ENCODE data around the gene MKNK2.

DNA sequence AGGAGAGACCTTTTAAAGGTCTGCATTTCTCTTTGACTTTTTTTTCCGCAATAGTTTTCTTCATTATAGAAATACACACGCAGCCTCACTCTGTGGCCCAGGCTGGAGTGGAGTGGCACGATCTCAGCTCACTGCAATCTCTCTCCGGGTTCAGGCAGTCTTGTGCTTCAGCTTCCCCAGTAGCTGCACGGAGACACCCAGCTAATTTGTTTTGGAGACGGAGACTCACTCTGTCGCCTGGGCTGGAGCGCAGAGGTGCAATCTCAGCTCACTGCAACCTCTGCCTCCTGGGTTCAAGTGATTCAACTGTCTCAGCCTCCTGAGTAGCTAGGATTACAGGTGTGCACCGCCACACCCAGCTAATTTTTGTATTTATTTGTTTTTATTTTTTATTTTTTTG, 11.7 kb upstream of the MKNK2 start:
- TF ChIP-seq, protein P1, sequence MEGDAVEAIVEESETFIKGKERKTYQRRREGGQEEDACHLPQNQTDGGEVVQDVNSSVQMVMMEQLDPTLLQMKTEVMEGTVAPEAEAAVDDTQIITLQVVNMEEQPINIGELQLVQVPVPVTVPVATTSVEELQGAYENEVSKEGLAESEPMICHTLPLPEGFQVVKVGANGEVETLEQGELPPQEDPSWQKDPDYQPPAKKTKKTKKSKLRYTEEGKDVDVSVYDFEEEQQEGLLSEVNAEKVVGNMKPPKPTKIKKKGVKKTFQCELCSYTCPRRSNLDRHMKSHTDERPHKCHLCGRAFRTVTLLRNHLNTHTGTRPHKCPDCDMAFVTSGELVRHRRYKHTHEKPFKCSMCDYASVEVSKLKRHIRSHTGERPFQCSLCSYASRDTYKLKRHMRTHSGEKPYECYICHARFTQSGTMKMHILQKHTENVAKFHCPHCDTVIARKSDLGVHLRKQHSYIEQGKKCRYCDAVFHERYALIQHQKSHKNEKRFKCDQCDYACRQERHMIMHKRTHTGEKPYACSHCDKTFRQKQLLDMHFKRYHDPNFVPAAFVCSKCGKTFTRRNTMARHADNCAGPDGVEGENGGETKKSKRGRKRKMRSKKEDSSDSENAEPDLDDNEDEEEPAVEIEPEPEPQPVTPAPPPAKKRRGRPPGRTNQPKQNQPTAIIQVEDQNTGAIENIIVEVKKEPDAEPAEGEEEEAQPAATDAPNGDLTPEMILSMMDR (IDR thresholded peaks at IDR 0.05; ENCODE audit: low read depth, low read length): no peak
- TF ChIP-seq POLR2A (IDR thresholded peaks at IDR 0.05; ENCODE audit: extremely low read depth, insufficient read length): no peak
- TF ChIP-seq, protein P2, sequence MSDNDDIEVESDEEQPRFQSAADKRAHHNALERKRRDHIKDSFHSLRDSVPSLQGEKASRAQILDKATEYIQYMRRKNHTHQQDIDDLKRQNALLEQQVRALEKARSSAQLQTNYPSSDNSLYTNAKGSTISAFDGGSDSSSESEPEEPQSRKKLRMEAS (IDR thresholded peaks at IDR 0.05; ENCODE audit: low read depth, low read length): no peak

Data from NB4 (cell line).